BJ (cell line): ENCODE data around the gene SOCS4. TPM values are rescaled to one million over a fixed set of nuclear protein-coding genes. Genes with fewer than 3 reads are reported as not detected.
A peak's percentile ranks its signal among the peaks of the same experiment; 100 is the strongest.

Experiments
- CTCF ChIA-PET: fragments of 350-600 bp; formaldehyde crosslinking; extraction: SDS; loops from one replicate; lab custom pipeline; 2021; ENCODE audit warnings: antibody characterized with exemption, inconsistent platforms; lab: Yijun Ruan, JAX
- POLR2A ChIA-PET: fragments of 300-600 bp; sonication (Branson Sonifier 250); formaldehyde crosslinking; extraction: SDS; loops from one replicate; lab custom pipeline; 2021; ENCODE audit warnings: antibody characterized with exemption; lab: Charles Lee
- DNase-seq: peaks from one replicate; pipeline ENCODE4 v3.0.0-alpha.2; 2011; ENCODE audit warnings: low read depth
- H3K27me3 ChIP-seq: 2 replicates; pipeline ENCODE4 v1.6.0; 2011; ENCODE audit warnings: low read length; ENCODE audit not compliant: control insufficient read depth, insufficient read depth
- H3K36me3 ChIP-seq: 2 replicates; pipeline ENCODE4 v1.5.1; 2011; ENCODE audit warnings: low read length; ENCODE audit not compliant: control insufficient read depth, insufficient read depth
- H3K4me3 ChIP-seq: 2 replicates; pipeline ENCODE4 v1.5.1; 2011; ENCODE audit warnings: low read depth, mild to moderate bottlenecking, control low read depth, low read length
- polyA plus RNA-seq: library from polyadenylated mRNA; depleted of rRNA; stranded (reverse); fragments of >200 nt; gene quantifications from 2 replicates; pipeline ENCODE4 v1.2.3, GENCODE V29; 2011
- TF ChIP-seq, protein P1 (sequence below): IDR thresholded peaks from 2 replicates; pipeline ENCODE4 v1.5.1; 2011; ENCODE audit warnings: low read depth, mild to moderate bottlenecking, control low read depth, inconsistent platforms, low read length, moderate library complexity; ENCODE audit not compliant: insufficient read depth

Gene SOCS4
- polyA plus RNA-seq, 1 experiment: 3.0 TPM

- DNase-seq: no peak
- H3K36me3 ChIP-seq: no peaks in the 10 kb centered on the region
- no peaks in the 10 kb centered on the region for H3K27me3 ChIP-seq
- POLR2A ChIA-PET: no interaction called here
- H3K4me3 ChIP-seq: no peak overlapping the region
- TF ChIP-seq, protein P1, sequence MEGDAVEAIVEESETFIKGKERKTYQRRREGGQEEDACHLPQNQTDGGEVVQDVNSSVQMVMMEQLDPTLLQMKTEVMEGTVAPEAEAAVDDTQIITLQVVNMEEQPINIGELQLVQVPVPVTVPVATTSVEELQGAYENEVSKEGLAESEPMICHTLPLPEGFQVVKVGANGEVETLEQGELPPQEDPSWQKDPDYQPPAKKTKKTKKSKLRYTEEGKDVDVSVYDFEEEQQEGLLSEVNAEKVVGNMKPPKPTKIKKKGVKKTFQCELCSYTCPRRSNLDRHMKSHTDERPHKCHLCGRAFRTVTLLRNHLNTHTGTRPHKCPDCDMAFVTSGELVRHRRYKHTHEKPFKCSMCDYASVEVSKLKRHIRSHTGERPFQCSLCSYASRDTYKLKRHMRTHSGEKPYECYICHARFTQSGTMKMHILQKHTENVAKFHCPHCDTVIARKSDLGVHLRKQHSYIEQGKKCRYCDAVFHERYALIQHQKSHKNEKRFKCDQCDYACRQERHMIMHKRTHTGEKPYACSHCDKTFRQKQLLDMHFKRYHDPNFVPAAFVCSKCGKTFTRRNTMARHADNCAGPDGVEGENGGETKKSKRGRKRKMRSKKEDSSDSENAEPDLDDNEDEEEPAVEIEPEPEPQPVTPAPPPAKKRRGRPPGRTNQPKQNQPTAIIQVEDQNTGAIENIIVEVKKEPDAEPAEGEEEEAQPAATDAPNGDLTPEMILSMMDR: no peak
- CTCF ChIA-PET: interaction anchor here (1.1 to 2.3 kb wide), 4 partner anchors 10 to 20 kb away, joined by 3 to 10 read pairs (median 4); partner anchors contain the start of gene MAPK1IP1L
These were observed 44.0 kb downstream of the SOCS4 start for GRCh38 chr14:55070981-55071411.

- H3K4me3 ChIP-seq: no peak overlapping the region
- ChIA-PET POLR2A (interaction anchor here (0.7 kb wide), 1 partner anchor 20 kb away, joined by 3 read pairs; the partner anchor contains the start of gene MAPK1IP1L), CTCF (interaction anchor here (1.1 to 2.3 kb wide), 5 partner anchors 9 to 89 kb away, joined by 3 to 10 read pairs (median 5); partner anchors contain the start of gene MAPK1IP1L)
- no peaks in the 10 kb centered on the region for H3K36me3 ChIP-seq
- H3K27me3 ChIP-seq: no peaks in the 10 kb centered on the region
- peak; percentile 89 for DNase-seq
- TF ChIP-seq, protein P1: no peak
These were observed 45.0 kb downstream of the SOCS4 start for GRCh38 chr14:55071870-55072640.

GRCh38 chr14:55073856-55074255 is 46.8 kb downstream of the SOCS4 start:
- TF ChIP-seq, protein P1: no peak
- CTCF ChIA-PET: interaction anchor here (0.6 to 1.0 kb wide), 3 partner anchors 16 to 100 kb away, joined by 3 to 5 read pairs (median 3); partner anchors contain the start of gene MAPK1IP1L

DNA sequence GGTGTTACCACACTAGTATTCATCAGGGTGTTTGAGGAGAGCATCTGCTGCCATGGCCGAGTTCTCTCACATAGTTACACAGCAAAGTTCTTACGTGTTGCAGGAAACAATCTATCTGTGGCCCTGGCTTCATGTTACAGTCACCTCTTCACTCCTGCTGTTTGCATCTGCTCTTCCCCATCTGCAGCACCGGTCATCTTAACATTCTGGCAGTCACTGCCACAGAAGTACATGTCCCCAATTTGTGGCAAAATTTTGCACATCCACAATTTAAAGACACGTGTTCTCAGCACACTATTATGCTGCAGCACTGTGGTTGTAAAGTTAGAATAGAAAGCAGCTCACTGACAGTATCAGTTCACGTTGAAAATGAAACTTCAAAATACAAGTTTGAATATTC is 47.6 kb downstream of the SOCS4 start:
- TF ChIP-seq, protein P1: no peak
- Histone ChIP-seq H3K27me3 (no peaks in the 10 kb centered on the region), H3K4me3 (no peak overlapping the region), H3K36me3 (no peaks in the 10 kb centered on the region)
- ChIA-PET POLR2A (no interaction called here), CTCF (interaction anchor here (0.5 kb wide), 1 partner anchor 23 kb away, joined by 3 read pairs; the partner anchor contains the start of gene MAPK1IP1L)
- DNase-seq: no peak

More at GRCh38 chr14:55073856-55074255, 46.8 kb downstream of the SOCS4 start:
- Histone ChIP-seq H3K27me3 (no peaks in the 10 kb centered on the region), H3K36me3 (no peaks in the 10 kb centered on the region), H3K4me3 (no peak overlapping the region)
- POLR2A ChIA-PET: interaction anchor here (0.6 kb wide), 1 partner anchor 23 kb away, joined by 3 read pairs; the partner anchor contains the start of gene MAPK1IP1L
- DNase-seq: no peak

- ChIA-PET POLR2A (no interaction called here), CTCF (interaction anchor here (2.7 kb wide), 1 partner anchor 13 kb away, joined by 16 read pairs; no protein-coding TSS in a partner anchor)
- no peaks in the 10 kb centered on the region for H3K27me3 ChIP-seq
- TF ChIP-seq, protein P1: no peak
- no peak overlapping the region for H3K4me3 ChIP-seq
- no peak for DNase-seq
- no peaks in the 10 kb centered on the region for H3K36me3 ChIP-seq
These were observed 48.7 kb downstream of the SOCS4 start for GRCh38 chr14:55075628-55076175.
